KMS-11 (cell line): Measurements from ENCODE around the gene RANBP3L.

ENCODE experiments used
- H2AFZ ChIP-seq: fragments of 200-600 bp; sonication (generic); 2 replicates; pipeline ENCODE4 v1.6.1; 2016; ENCODE audit warnings: antibody characterized with exemption, mixed run types, low read depth
- H3K27ac ChIP-seq: fragments of 200-600 bp; sonication (generic); 2 replicates; pipeline ENCODE4 v1.6.1; 2016; ENCODE audit warnings: mild to moderate bottlenecking, mixed run types
- H3K27me3 ChIP-seq: fragments of 200-600 bp; sonication (generic); 2 replicates; pipeline ENCODE4 v1.6.1; 2017; ENCODE audit warnings: mild to moderate bottlenecking, low read depth, mixed run types, moderate library complexity; ENCODE audit not compliant: insufficient read depth
- H3K36me3 ChIP-seq: fragments of 200-600 bp; sonication (generic); 2 replicates; pipeline ENCODE4 v1.6.1; 2017; ENCODE audit warnings: mild to moderate bottlenecking, mixed run types; ENCODE audit not compliant: insufficient read depth
- H3K4me1 ChIP-seq: fragments of 200-600 bp; sonication (generic); 2 replicates; pipeline ENCODE4 v1.6.1; 2016; ENCODE audit warnings: mild to moderate bottlenecking, low read depth, mixed run types; ENCODE audit not compliant: poor library complexity, severe bottlenecking
- H3K4me2 ChIP-seq: fragments of 200-600 bp; sonication (generic); 2 replicates; pipeline ENCODE4 v1.7.0; 2016; ENCODE audit warnings: mild to moderate bottlenecking, mixed run types
- H3K4me3 ChIP-seq: fragments of 200-600 bp; sonication (generic); IDR thresholded peaks from 2 replicates; pipeline ENCODE4 v1.6.1; 2017; ENCODE audit warnings: low read depth, low read length, mixed read lengths; ENCODE audit not compliant: insufficient read depth
- H3K79me2 ChIP-seq: fragments of 200-600 bp; sonication (generic); 2 replicates; pipeline ENCODE4 v1.6.1; 2016; ENCODE audit warnings: low read depth, mixed run types; ENCODE audit not compliant: insufficient read depth
- H3K9ac ChIP-seq: fragments of 200-600 bp; sonication (generic); 2 replicates; pipeline ENCODE4 v1.6.1; 2016; ENCODE audit warnings: mild to moderate bottlenecking, mixed run types
- H4K20me1 ChIP-seq: fragments of 200-600 bp; sonication (generic); 2 replicates; pipeline ENCODE4 v1.6.1; 2016; ENCODE audit warnings: mild to moderate bottlenecking, mixed run types; ENCODE audit not compliant: insufficient read depth
- CTCF ChIP-seq: fragments of 200-600 bp; sonication (generic); conservative IDR thresholded peaks from 2 replicates; pipeline ENCODE4 v1.6.1; 2017; ENCODE audit warnings: low read depth, mild to moderate bottlenecking, antibody characterized with exemption, low read length, moderate library complexity, mixed read lengths

RANBP3L gene

GRCh38 chr5:36264202-36264760 lies 37.4 kb downstream of the RANBP3L start:
- H2AFZ ChIP-seq: no peak overlapping the region
- no peak overlapping the region for H3K27ac ChIP-seq
- no peaks in the 10 kb centered on the region for H4K20me1 ChIP-seq
- H3K4me1 ChIP-seq: no peaks in the 10 kb centered on the region
- H3K4me3 ChIP-seq: no peak overlapping the region
- H3K9ac ChIP-seq: no peak overlapping the region
- H3K4me2 ChIP-seq: no peak overlapping the region
- TF ChIP-seq CTCF: no peak
- no peaks in the 10 kb centered on the region for H3K36me3 ChIP-seq
- H3K27me3 ChIP-seq: no peaks in the 10 kb centered on the region
- no peaks in the 10 kb centered on the region for H3K79me2 ChIP-seq

DNA sequence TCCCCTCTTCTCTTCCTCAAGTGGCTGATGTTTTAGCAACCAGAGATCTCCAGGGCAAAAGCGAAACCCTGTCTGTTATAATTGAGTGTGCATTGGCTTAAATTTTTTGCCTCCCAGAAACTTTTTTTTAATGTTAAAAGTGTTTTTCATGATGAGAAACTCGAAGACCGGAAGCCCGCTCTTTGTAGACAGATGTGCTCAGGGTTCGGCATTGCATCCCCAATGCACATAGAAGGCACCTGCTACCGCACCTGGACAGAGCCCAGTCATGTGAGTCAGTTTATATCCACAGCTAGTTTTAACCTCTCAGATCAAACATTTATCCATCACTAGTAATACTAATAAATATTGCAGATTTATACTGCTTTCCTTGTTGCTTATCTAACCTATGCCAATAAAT lies 40.5 kb downstream of the RANBP3L start:
- no peaks in the 10 kb centered on the region for H3K36me3 ChIP-seq
- H3K4me2 ChIP-seq: no peak overlapping the region
- no peak for TF ChIP-seq CTCF

GRCh38 chr5:36253575-36253974 lies 48.1 kb downstream of the RANBP3L start:
- no peaks in the 10 kb centered on the region for H3K27me3 ChIP-seq
- H3K4me2 ChIP-seq: no peak overlapping the region
- H3K4me3 ChIP-seq: no peak overlapping the region
- H3K36me3 ChIP-seq: no peaks in the 10 kb centered on the region
- no peaks in the 10 kb centered on the region for H3K79me2 ChIP-seq
- TF ChIP-seq CTCF: no peak
- no peak overlapping the region for H2AFZ ChIP-seq
- H3K4me1 ChIP-seq: no peaks in the 10 kb centered on the region
- no peak overlapping the region for H3K9ac ChIP-seq
- H4K20me1 ChIP-seq: no peaks in the 10 kb centered on the region
- no peak overlapping the region for H3K27ac ChIP-seq

More for the DNA sequence above, 40.5 kb downstream of the RANBP3L start:
- Histone ChIP-seq H3K9ac (no peak overlapping the region), H3K27ac (no peak overlapping the region), H3K27me3 (no peaks in the 10 kb centered on the region), H3K4me1 (no peaks in the 10 kb centered on the region), H4K20me1 (no peaks in the 10 kb centered on the region), H3K4me3 (no peak overlapping the region), H2AFZ (no peak overlapping the region), H3K79me2 (no peaks in the 10 kb centered on the region)

- no peak for TF ChIP-seq CTCF
- H3K36me3 ChIP-seq: no peaks in the 10 kb centered on the region
Observed at GRCh38 chr5:36252722-36253365, 48.9 kb downstream of the RANBP3L start.

More at GRCh38 chr5:36252722-36253365, 48.9 kb downstream of the RANBP3L start:
- Histone ChIP-seq H3K27ac (no peak overlapping the region), H4K20me1 (no peaks in the 10 kb centered on the region), H2AFZ (no peak overlapping the region), H3K27me3 (no peaks in the 10 kb centered on the region), H3K79me2 (no peaks in the 10 kb centered on the region), H3K9ac (no peak overlapping the region), H3K4me3 (no peak overlapping the region), H3K4me1 (no peaks in the 10 kb centered on the region), H3K4me2 (no peak overlapping the region)
